ENCODE data around the gene CPXM2.

- TF ChIP-seq REST (IDR thresholded peaks at IDR 0.05; ENCODE audit: insufficient read depth in 1 of 2, low read depth in 2 of 2, low read length in 2 of 2) (no peak), TAF1 (IDR thresholded peaks at IDR 0.05; ENCODE audit: borderline replicate concordance, insufficient read depth, low read length) (no peak), POLR2AphosphoS5 (IDR thresholded peaks at IDR 0.05; ENCODE audit: low read depth, low read length) (no peak)
These were observed 176.1 kb downstream of the CPXM2 start for GRCh38 chr10:123715546-123715945.
